WTC11 (cell line): ENCODE data around the gene KIRREL3. TPM values are rescaled to one million over a fixed set of nuclear protein-coding genes. Genes with fewer than 3 reads are reported as not detected.

ENCODE experiments used
- ATAC-seq: fragments of 200-7000 bp; cut with Tn5 transposase; 2 replicates; pipeline ENCODE4 v1.10.0; 2021; ENCODE audit warnings: mild to moderate bottlenecking, moderate library complexity
- CTCF ChIA-PET: fragments of 300-600 bp; sonication (Branson Sonifier 250); formaldehyde crosslinking; loops from one replicate; lab custom pipeline; 2021; ENCODE audit warnings: antibody characterized with exemption; lab: Charles Lee
- POLR2A ChIA-PET: fragments of 350-600 bp; sonication (Branson Sonifier 250); formaldehyde crosslinking; loops from one replicate; lab custom pipeline; 2021; ENCODE audit warnings: antibody characterized with exemption; lab: Charles Lee
- DNase-seq: peaks from one replicate; pipeline ENCODE4 v3.0.0; 2021; ENCODE audit warnings: low spot score
- H3K27ac Mint-ChIP-seq: 2 replicates; pipeline ENCODE4 v1.8.0; 2021; ENCODE audit warnings: mixed read lengths
- H3K27me3 Mint-ChIP-seq: 2 replicates; pipeline ENCODE4 v1.8.0; 2021; ENCODE audit warnings: low read depth, mild to moderate bottlenecking, moderate library complexity, mixed read lengths
- H3K36me3 Mint-ChIP-seq: 2 replicates; pipeline ENCODE4 v1.8.0; 2021; ENCODE audit warnings: mixed read lengths
- H3K4me1 Mint-ChIP-seq: 2 replicates; pipeline ENCODE4 v1.8.0; 2022; ENCODE audit warnings: mixed read lengths
- H3K4me3 Mint-ChIP-seq: 2 replicates; pipeline ENCODE4 v1.8.0; 2021; ENCODE audit warnings: mild to moderate bottlenecking, moderate library complexity, mixed read lengths
- H3K9me3 Mint-ChIP-seq: 2 replicates; pipeline ENCODE4 v1.8.0; 2021; ENCODE audit warnings: mixed read lengths
- ATF1 ChIP-seq: sonication (generic); formaldehyde crosslinking; IDR thresholded peaks from 2 replicates; pipeline ENCODE4 v1.8.1; 2023; ENCODE audit warnings: mild to moderate bottlenecking, moderate library complexity, missing genetic modification reagents
- GRHL2 ChIP-seq: fragments of 250-450 bp; sonication (Bioruptor Pico); IDR thresholded peaks from 2 replicates; pipeline ENCODE4 v1.8.0; 2022; ENCODE audit warnings: mild to moderate bottlenecking, moderate library complexity; ENCODE audit not compliant: insufficient replicate concordance, severe bottlenecking
- JUN ChIP-seq: sonication (generic); formaldehyde crosslinking; IDR thresholded peaks from 2 replicates; pipeline ENCODE4 v1.8.0; 2023; ENCODE audit warnings: mild to moderate bottlenecking, missing genetic modification reagents
- KAT7 ChIP-seq: sonication (generic); formaldehyde crosslinking; IDR thresholded peaks from 2 replicates; pipeline ENCODE4 v1.8.1; 2023; ENCODE audit warnings: missing genetic modification reagents, mild to moderate bottlenecking, borderline replicate concordance
- NFATC4 ChIP-seq: fragments of 250-450 bp; sonication (Bioruptor Pico); IDR thresholded peaks from 2 replicates; pipeline ENCODE4 v1.9.0; 2021; ENCODE audit warnings: mild to moderate bottlenecking
- NFYB ChIP-seq: sonication (generic); formaldehyde crosslinking; conservative IDR thresholded peaks from 2 replicates; pipeline ENCODE4 v1.8.0; 2022; ENCODE audit warnings: low read depth, missing genetic modification reagents
- NR1H2 ChIP-seq: sonication (generic); formaldehyde crosslinking; IDR thresholded peaks from 2 replicates; pipeline ENCODE4 v1.9.0; 2021; ENCODE audit warnings: mild to moderate bottlenecking, moderate library complexity, missing genetic modification reagents
- NR2C2 ChIP-seq: sonication (generic); formaldehyde crosslinking; IDR thresholded peaks from 2 replicates; pipeline ENCODE4 v1.8.0; 2022; ENCODE audit warnings: mild to moderate bottlenecking, missing genetic modification reagents
- OVOL2 ChIP-seq: fragments of 250-450 bp; sonication (Bioruptor Pico); IDR thresholded peaks from 2 replicates; pipeline ENCODE4 v1.9.0; 2021; ENCODE audit warnings: mild to moderate bottlenecking, borderline replicate concordance
- SMAD4 ChIP-seq: sonication (generic); formaldehyde crosslinking; IDR thresholded peaks from 2 replicates; pipeline ENCODE4 v1.8.0; 2022; ENCODE audit warnings: mild to moderate bottlenecking, missing genetic modification reagents
- TEAD4 ChIP-seq: sonication (generic); formaldehyde crosslinking; IDR thresholded peaks from 2 replicates; pipeline ENCODE4 v1.8.0; 2022; ENCODE audit warnings: mild to moderate bottlenecking, missing genetic modification reagents
- ZNF138 ChIP-seq: sonication (generic); formaldehyde crosslinking; conservative IDR thresholded peaks from 2 replicates; pipeline ENCODE4 v1.8.1; 2022; ENCODE audit warnings: mild to moderate bottlenecking, moderate library complexity, missing genetic modification reagents
- ZNF219 ChIP-seq: sonication (generic); formaldehyde crosslinking; IDR thresholded peaks from 2 replicates; pipeline ENCODE4 v1.8.0; 2023; ENCODE audit warnings: missing genetic modification reagents, mild to moderate bottlenecking, borderline replicate concordance
- ZNF232 ChIP-seq: sonication (generic); formaldehyde crosslinking; IDR thresholded peaks from 2 replicates; pipeline ENCODE4 v1.8.0; 2022; ENCODE audit warnings: mild to moderate bottlenecking, missing genetic modification reagents
- ZNF671 ChIP-seq: fragments of 250-450 bp; sonication (Bioruptor Pico); IDR thresholded peaks from 2 replicates; pipeline ENCODE4 v1.8.0; 2021; ENCODE audit warnings: mild to moderate bottlenecking
- total RNA-seq: library from RNA; stranded (reverse); gene quantifications from 3 replicates; pipeline ENCODE4 v1.2.3, GENCODE V29; 2021
- TF ChIP-seq, protein P1 (sequence below): sonication (generic); formaldehyde crosslinking; IDR thresholded peaks from 2 replicates; pipeline ENCODE4 v1.8.1; 2023; ENCODE audit warnings: mild to moderate bottlenecking, missing genetic modification reagents, moderate library complexity
- TF ChIP-seq, protein P2 (sequence below): sonication (generic); formaldehyde crosslinking; IDR thresholded peaks from 2 replicates; pipeline ENCODE4 v1.8.1; 2022; ENCODE audit warnings: mild to moderate bottlenecking, missing genetic modification reagents, moderate library complexity, borderline replicate concordance
- TF ChIP-seq, protein P3 (sequence below): fragments of 200-600 bp; IDR thresholded peaks from 2 replicates; pipeline ENCODE4 v1.8.0; 2022; ENCODE audit warnings: antibody characterized with exemption
- TF ChIP-seq, protein P4 (sequence below): sonication (generic); formaldehyde crosslinking; IDR thresholded peaks from 2 replicates; pipeline ENCODE4 v1.8.1; 2022; ENCODE audit warnings: mild to moderate bottlenecking, moderate library complexity, missing genetic modification reagents
- TF ChIP-seq, protein P5 (sequence below): sonication (generic); formaldehyde crosslinking; IDR thresholded peaks from 2 replicates; pipeline ENCODE4 v1.8.0; 2022; ENCODE audit warnings: mild to moderate bottlenecking, missing genetic modification reagents
- TF ChIP-seq, protein P6 (sequence below): sonication (generic); formaldehyde crosslinking; IDR thresholded peaks from 2 replicates; pipeline ENCODE4 v1.8.1; 2023; ENCODE audit warnings: mild to moderate bottlenecking, missing genetic modification reagents, moderate library complexity

KIRREL3 gene
- total RNA-seq, 1 experiment from 2014 or later = 0.59 TPM

DNA sequence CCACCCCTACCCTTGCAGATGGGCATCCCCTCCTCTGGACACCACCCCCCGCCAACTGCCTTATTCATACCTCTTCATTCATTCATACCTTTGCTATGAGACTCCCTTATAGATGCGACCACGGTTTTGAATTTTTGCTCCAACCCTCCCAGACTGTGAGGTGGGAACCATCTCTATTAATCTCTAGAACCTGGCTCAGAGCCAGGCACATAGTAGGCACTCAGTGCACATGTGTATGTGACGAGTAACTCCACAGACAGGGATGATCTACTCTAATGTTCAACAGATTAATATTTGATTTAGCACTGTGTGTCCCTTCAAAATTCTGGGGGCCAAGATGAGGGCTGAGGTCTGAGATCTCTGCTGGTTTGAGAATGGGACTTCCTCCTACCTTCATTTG lies 424.7 kb downstream of the KIRREL3 start:
- ATAC-seq (no peak), DNase-seq (no peak)
- no peaks in the 10 kb centered on the region for H3K36me3 Mint-ChIP-seq
- no peak overlapping the region for H3K27ac Mint-ChIP-seq
- H3K27me3 Mint-ChIP-seq = peaks cover 2% of the 10 kb centered on the region
- ChIA-PET POLR2A (no interaction called here), CTCF (interaction anchor here (1.4 to 3.1 kb wide), 2 partner anchors 9 to 10 kb away, joined by 4 to 47 read pairs; no protein-coding TSS in a partner anchor)
- H3K9me3 Mint-ChIP-seq = no peaks in the 10 kb centered on the region
- TF ChIP-seq, protein P1, sequence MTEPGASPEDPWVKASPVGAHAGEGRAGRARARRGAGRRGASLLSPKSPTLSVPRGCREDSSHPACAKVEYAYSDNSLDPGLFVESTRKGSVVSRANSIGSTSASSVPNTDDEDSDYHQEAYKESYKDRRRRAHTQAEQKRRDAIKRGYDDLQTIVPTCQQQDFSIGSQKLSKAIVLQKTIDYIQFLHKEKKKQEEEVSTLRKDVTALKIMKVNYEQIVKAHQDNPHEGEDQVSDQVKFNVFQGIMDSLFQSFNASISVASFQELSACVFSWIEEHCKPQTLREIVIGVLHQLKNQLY (CRISPR knock-in tag) = no peak
- TF ChIP-seq ZNF138 (CRISPR knock-in tag) (no peak), OVOL2 (CRISPR knock-in tag) (no peak), NFATC4 (CRISPR knock-in tag) (no peak), NR1H2 (CRISPR knock-in tag) (no peak), KAT7 (CRISPR knock-in tag) (no peak), NR2C2 (CRISPR knock-in tag) (no peak), ZNF219 (CRISPR knock-in tag) (no peak), ZNF232 (CRISPR knock-in tag) (no peak), SMAD4 (CRISPR knock-in tag) (no peak)
- TF ChIP-seq, protein P2, sequence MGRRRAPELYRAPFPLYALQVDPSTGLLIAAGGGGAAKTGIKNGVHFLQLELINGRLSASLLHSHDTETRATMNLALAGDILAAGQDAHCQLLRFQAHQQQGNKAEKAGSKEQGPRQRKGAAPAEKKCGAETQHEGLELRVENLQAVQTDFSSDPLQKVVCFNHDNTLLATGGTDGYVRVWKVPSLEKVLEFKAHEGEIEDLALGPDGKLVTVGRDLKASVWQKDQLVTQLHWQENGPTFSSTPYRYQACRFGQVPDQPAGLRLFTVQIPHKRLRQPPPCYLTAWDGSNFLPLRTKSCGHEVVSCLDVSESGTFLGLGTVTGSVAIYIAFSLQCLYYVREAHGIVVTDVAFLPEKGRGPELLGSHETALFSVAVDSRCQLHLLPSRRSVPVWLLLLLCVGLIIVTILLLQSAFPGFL (CRISPR knock-in tag) = no peak
- H3K4me1 Mint-ChIP-seq = peaks cover 19% of the 10 kb centered on the region
- H3K4me3 Mint-ChIP-seq = no peak overlapping the region

DNA sequence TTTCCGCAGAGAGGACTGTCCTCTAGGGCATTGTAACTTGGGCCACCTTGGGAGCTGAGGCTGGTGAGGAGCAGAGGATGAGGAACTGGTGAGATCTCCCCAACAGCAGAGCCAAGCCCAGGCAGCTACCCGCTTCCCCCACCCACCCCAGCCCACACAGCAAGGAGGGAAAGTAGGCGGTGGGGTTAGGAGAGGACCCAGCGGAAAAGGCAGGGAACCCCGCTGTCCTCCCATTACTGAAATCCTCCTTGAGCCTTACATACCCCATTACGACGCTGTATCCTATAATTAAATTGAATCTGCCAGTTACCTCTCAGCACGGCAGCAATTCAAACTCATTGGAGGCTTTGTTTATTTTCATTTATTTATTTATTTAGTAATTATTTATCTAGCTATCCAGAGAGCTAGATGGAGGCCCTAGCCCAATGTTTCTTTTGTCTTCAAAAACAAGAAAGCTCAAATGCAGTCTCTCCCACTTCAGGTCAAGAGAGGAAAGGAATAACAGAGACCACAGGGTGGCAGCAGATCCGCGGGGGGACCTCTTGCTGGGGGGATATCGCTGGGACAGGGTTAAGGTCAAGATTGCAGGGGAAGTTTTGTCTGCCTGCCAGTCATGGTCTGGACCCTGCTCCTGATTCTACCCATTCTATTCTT lies 427.1 kb downstream of the KIRREL3 start:
- no peaks in the 10 kb centered on the region for H3K36me3 Mint-ChIP-seq
- peaks cover 16% of the 10 kb centered on the region for H3K4me1 Mint-ChIP-seq
- H3K4me3 Mint-ChIP-seq = no peak overlapping the region
- no peaks in the 10 kb centered on the region for H3K9me3 Mint-ChIP-seq
- H3K27me3 Mint-ChIP-seq = peaks cover 2% of the 10 kb centered on the region
- peak; percentile 86 for ATAC-seq
- no peak for TF ChIP-seq ZNF671 (CRISPR knock-in tag)
- TF ChIP-seq, protein P3, sequence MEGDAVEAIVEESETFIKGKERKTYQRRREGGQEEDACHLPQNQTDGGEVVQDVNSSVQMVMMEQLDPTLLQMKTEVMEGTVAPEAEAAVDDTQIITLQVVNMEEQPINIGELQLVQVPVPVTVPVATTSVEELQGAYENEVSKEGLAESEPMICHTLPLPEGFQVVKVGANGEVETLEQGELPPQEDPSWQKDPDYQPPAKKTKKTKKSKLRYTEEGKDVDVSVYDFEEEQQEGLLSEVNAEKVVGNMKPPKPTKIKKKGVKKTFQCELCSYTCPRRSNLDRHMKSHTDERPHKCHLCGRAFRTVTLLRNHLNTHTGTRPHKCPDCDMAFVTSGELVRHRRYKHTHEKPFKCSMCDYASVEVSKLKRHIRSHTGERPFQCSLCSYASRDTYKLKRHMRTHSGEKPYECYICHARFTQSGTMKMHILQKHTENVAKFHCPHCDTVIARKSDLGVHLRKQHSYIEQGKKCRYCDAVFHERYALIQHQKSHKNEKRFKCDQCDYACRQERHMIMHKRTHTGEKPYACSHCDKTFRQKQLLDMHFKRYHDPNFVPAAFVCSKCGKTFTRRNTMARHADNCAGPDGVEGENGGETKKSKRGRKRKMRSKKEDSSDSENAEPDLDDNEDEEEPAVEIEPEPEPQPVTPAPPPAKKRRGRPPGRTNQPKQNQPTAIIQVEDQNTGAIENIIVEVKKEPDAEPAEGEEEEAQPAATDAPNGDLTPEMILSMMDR = peak; percentile 32; the same call in 1 of the 2 replicates
- TF ChIP-seq, all 79 proteins: peak for 1
- peak; percentile 58 for DNase-seq
- H3K27ac Mint-ChIP-seq = no peak overlapping the region
- ChIA-PET POLR2A (interaction anchor here (0.7 to 2.0 kb wide), 2 partner anchors 13 to 35 kb away, joined by 5 to 6 read pairs; no protein-coding TSS in a partner anchor), CTCF (interaction anchor here (0.5 to 3.1 kb wide), 46 partner anchors 9 to 677 kb away, joined by 3 to 47 read pairs (median 4); no protein-coding TSS in a partner anchor)

DNA sequence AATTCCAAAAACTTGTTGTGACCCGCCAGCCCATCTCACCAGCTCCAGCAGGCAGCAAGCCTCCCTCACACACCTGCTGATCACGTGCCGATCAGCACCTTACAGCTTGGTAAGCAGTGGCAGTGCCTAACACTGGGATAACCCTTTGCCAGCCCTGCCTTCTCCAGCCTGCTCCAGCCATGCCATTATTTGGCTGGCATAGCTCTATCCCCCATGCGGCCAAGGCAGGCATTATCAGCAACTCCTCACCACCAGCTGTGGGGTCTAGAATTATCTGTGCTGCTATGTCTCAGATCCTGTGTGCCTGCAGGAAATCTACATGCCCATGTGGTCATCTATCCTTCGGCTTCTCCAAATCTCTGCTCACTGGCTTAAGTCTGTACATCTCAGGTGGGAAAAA lies 430.1 kb downstream of the KIRREL3 start:
- DNase-seq (no peak), ATAC-seq (peak; percentile 18; the same call in 1 of the 2 replicates)
- peaks cover 4% of the 10 kb centered on the region for H3K27me3 Mint-ChIP-seq
- POLR2A ChIA-PET = no interaction called here
- H3K27ac Mint-ChIP-seq = no peak overlapping the region
- no peak overlapping the region for H3K4me3 Mint-ChIP-seq
- H3K9me3 Mint-ChIP-seq = no peaks in the 10 kb centered on the region
- H3K36me3 Mint-ChIP-seq = no peaks in the 10 kb centered on the region
- peaks cover 18% of the 10 kb centered on the region for H3K4me1 Mint-ChIP-seq
- CTCF ChIA-PET = interaction anchor here (1.1 to 1.6 kb wide), 4 partner anchors 9 to 90 kb away, joined by 3 to 4 read pairs (median 3); no protein-coding TSS in a partner anchor
- no peak for TF ChIP-seq GRHL2 (CRISPR knock-in tag)
- TF ChIP-seq, protein P4, sequence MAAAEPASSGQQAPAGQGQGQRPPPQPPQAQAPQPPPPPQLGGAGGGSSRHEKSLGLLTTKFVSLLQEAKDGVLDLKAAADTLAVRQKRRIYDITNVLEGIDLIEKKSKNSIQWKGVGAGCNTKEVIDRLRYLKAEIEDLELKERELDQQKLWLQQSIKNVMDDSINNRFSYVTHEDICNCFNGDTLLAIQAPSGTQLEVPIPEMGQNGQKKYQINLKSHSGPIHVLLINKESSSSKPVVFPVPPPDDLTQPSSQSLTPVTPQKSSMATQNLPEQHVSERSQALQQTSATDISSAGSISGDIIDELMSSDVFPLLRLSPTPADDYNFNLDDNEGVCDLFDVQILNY (CRISPR knock-in tag) = no peak
- no peak for TF ChIP-seq TEAD4 (CRISPR knock-in tag)
- TF ChIP-seq, protein P5, sequence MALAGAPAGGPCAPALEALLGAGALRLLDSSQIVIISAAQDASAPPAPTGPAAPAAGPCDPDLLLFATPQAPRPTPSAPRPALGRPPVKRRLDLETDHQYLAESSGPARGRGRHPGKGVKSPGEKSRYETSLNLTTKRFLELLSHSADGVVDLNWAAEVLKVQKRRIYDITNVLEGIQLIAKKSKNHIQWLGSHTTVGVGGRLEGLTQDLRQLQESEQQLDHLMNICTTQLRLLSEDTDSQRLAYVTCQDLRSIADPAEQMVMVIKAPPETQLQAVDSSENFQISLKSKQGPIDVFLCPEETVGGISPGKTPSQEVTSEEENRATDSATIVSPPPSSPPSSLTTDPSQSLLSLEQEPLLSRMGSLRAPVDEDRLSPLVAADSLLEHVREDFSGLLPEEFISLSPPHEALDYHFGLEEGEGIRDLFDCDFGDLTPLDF = no peak
- no peak for TF ChIP-seq JUN
- TF ChIP-seq ATF1 = no peak
- no peak for TF ChIP-seq NFYB (CRISPR knock-in tag)
- no peak for TF ChIP-seq KAT7 (CRISPR knock-in tag)
- TF ChIP-seq, protein P6, sequence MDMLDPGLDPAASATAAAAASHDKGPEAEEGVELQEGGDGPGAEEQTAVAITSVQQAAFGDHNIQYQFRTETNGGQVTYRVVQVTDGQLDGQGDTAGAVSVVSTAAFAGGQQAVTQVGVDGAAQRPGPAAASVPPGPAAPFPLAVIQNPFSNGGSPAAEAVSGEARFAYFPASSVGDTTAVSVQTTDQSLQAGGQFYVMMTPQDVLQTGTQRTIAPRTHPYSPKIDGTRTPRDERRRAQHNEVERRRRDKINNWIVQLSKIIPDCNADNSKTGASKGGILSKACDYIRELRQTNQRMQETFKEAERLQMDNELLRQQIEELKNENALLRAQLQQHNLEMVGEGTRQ (CRISPR knock-in tag) = no peak
